ENCODE measurements around the gene WWTR1.

Gene WWTR1

GRCh38 chr3:149663966-149664365 lies 6.1 kb upstream of the WWTR1 start:
- DNase-seq (ENCODE audit: insufficient read length, low spot score) (no peak), FAIRE-seq (no peak)

GRCh38 chr3:149662240-149662887 lies 4.5 kb upstream of the WWTR1 start:
- no peak for TF ChIP-seq POLR2A (IDR thresholded peaks at IDR 0.05; ENCODE audit: low read depth, low read length)
- DNase-seq (ENCODE audit: insufficient read length, low spot score) (no peak), FAIRE-seq (no peak)

More at GRCh38 chr3:149663966-149664365, 6.1 kb upstream of the WWTR1 start:
- no peak for TF ChIP-seq POLR2A (IDR thresholded peaks at IDR 0.05; ENCODE audit: low read depth, low read length)

GRCh38 chr3:149660462-149660861 lies 2.6 kb upstream of the WWTR1 start:
- TF ChIP-seq POLR2A (IDR thresholded peaks at IDR 0.05; ENCODE audit: low read depth, low read length): no peak
- no peak for DNase-seq (ENCODE audit: insufficient read length, low spot score)
- FAIRE-seq: no peak

- TF ChIP-seq POLR2A (IDR thresholded peaks at IDR 0.05; ENCODE audit: low read depth, low read length): no peak
- no peak for DNase-seq (ENCODE audit: insufficient read length, low spot score)
- FAIRE-seq: no peak
Measured at GRCh38 chr3:149658744-149659497, 1.1 kb upstream of the WWTR1 start.

GRCh38 chr3:149657321-149657925 lies 402 bp downstream of the WWTR1 start:
- no peak for DNase-seq (ENCODE audit: insufficient read length, low spot score)
- TF ChIP-seq POLR2A (IDR thresholded peaks at IDR 0.05; ENCODE audit: low read depth, low read length): no peak
- FAIRE-seq: no peak

GRCh38 chr3:149655826-149656574 lies 1.8 kb downstream of the WWTR1 start:
- DNase-seq (ENCODE audit: insufficient read length, low spot score) (no peak), FAIRE-seq (no peak)
- no peak for TF ChIP-seq POLR2A (IDR thresholded peaks at IDR 0.05; ENCODE audit: low read depth, low read length)

- no peak for TF ChIP-seq POLR2A (IDR thresholded peaks at IDR 0.05; ENCODE audit: low read depth, low read length)
- FAIRE-seq: no peak
- DNase-seq (ENCODE audit: insufficient read length, low spot score): no peak
Measured at GRCh38 chr3:149654188-149654601, 3.6 kb downstream of the WWTR1 start.

GRCh38 chr3:149653564-149653963 lies 4.3 kb downstream of the WWTR1 start:
- FAIRE-seq (no peak), DNase-seq (ENCODE audit: insufficient read length, low spot score) (no peak)
- no peak for TF ChIP-seq POLR2A (IDR thresholded peaks at IDR 0.05; ENCODE audit: low read depth, low read length)

- TF ChIP-seq POLR2A (IDR thresholded peaks at IDR 0.05; ENCODE audit: low read depth, low read length): no peak
- FAIRE-seq (no peak), DNase-seq (ENCODE audit: insufficient read length, low spot score) (no peak)
Measured at GRCh38 chr3:149653136-149653535, 4.7 kb downstream of the WWTR1 start.

GRCh38 chr3:149650828-149651227 lies 7.0 kb downstream of the WWTR1 start:
- TF ChIP-seq POLR2A (IDR thresholded peaks at IDR 0.05; ENCODE audit: low read depth, low read length): no peak
- no peak for FAIRE-seq
- no peak for DNase-seq (ENCODE audit: insufficient read length, low spot score)

GRCh38 chr3:149648525-149648924 lies 9.3 kb downstream of the WWTR1 start:
- no peak for TF ChIP-seq POLR2A (IDR thresholded peaks at IDR 0.05; ENCODE audit: low read depth, low read length)
- DNase-seq (ENCODE audit: insufficient read length, low spot score) (no peak), FAIRE-seq (no peak)

- DNase-seq (ENCODE audit: insufficient read length, low spot score) (no peak), FAIRE-seq (no peak)
- TF ChIP-seq POLR2A (IDR thresholded peaks at IDR 0.05; ENCODE audit: low read depth, low read length): no peak
Measured at GRCh38 chr3:149647812-149648211, 10.0 kb downstream of the WWTR1 start.

GRCh38 chr3:149647285-149647684 lies 10.5 kb downstream of the WWTR1 start:
- no peak for FAIRE-seq
- TF ChIP-seq POLR2A (IDR thresholded peaks at IDR 0.05; ENCODE audit: low read depth, low read length): no peak

GRCh38 chr3:149646181-149646766 lies 11.6 kb downstream of the WWTR1 start:
- FAIRE-seq (peak; percentile 93), DNase-seq (ENCODE audit: insufficient read length, low spot score) (peak; percentile 58)
- no peak for TF ChIP-seq POLR2A (IDR thresholded peaks at IDR 0.05; ENCODE audit: low read depth, low read length)

More at GRCh38 chr3:149647285-149647684, 10.5 kb downstream of the WWTR1 start:
- DNase-seq (ENCODE audit: insufficient read length, low spot score): no peak

All from H54 (cell line).